ENCODE data around the gene MALRD1. TPM values are rescaled to one million over a fixed set of nuclear protein-coding genes. Genes with fewer than 3 reads are reported as not detected.

Gene MALRD1
- total RNA-seq, 1 donor from 2014 or later = 0.11 TPM

GRCh38 chr10:19579761-19580545 is 531.4 kb downstream of the MALRD1 start:
- no peaks in the 10 kb centered on the region for H3K79me2 ChIP-seq (ENCODE audit: low read depth)
- TF ChIP-seq EZH2 (IDR thresholded peaks at IDR 0.05) (no peak), EZH2phosphoT487 (IDR thresholded peaks at IDR 0.05) (no peak)
- TF ChIP-seq, protein P1, sequence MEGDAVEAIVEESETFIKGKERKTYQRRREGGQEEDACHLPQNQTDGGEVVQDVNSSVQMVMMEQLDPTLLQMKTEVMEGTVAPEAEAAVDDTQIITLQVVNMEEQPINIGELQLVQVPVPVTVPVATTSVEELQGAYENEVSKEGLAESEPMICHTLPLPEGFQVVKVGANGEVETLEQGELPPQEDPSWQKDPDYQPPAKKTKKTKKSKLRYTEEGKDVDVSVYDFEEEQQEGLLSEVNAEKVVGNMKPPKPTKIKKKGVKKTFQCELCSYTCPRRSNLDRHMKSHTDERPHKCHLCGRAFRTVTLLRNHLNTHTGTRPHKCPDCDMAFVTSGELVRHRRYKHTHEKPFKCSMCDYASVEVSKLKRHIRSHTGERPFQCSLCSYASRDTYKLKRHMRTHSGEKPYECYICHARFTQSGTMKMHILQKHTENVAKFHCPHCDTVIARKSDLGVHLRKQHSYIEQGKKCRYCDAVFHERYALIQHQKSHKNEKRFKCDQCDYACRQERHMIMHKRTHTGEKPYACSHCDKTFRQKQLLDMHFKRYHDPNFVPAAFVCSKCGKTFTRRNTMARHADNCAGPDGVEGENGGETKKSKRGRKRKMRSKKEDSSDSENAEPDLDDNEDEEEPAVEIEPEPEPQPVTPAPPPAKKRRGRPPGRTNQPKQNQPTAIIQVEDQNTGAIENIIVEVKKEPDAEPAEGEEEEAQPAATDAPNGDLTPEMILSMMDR (IDR thresholded peaks at IDR 0.05) = no peak
- no peaks in the 10 kb centered on the region for H3K27me3 ChIP-seq
- Mint-ChIP-seq H3K4me3 (no peak overlapping the region), H3K9me3 (no peaks in the 10 kb centered on the region), H3K27ac (no peak overlapping the region), H3K36me3 (no peaks in the 10 kb centered on the region), H3K4me1 (peaks cover 17% of the 10 kb centered on the region), H3K27me3 (ENCODE audit: insufficient read depth, low read depth) (no peaks in the 10 kb centered on the region)
- H3F3A ChIP-seq (ENCODE audit: low read depth) = no peaks in the 10 kb centered on the region
- no peak overlapping the region for H3K27ac ChIP-seq
- no peak overlapping the region for H3K4me3 ChIP-seq
- no peak overlapping the region for H2AFZ ChIP-seq (replicated peaks)
- H4K20me1 ChIP-seq (ENCODE audit: low read depth) = no peaks in the 10 kb centered on the region
- H3K9ac ChIP-seq = no peak overlapping the region
- peaks cover 12% of the 10 kb centered on the region for H3K4me1 ChIP-seq
- H3K9me3 ChIP-seq (ENCODE audit: low read depth) = no peaks in the 10 kb centered on the region
- H3K4me2 ChIP-seq = no peak overlapping the region
- no peaks in the 10 kb centered on the region for H3K36me3 ChIP-seq
- no peak for DNase-seq (ENCODE audit: low spot score)

- Mint-ChIP-seq H3K4me1 (peaks cover 17% of the 10 kb centered on the region), H3K27ac (no peak overlapping the region), H3K4me3 (no peak overlapping the region), H3K9me3 (peaks cover 1% of the 10 kb centered on the region), H3K36me3 (no peaks in the 10 kb centered on the region), H3K27me3 (ENCODE audit: insufficient read depth, low read depth) (no peaks in the 10 kb centered on the region)
- Histone ChIP-seq H3F3A (ENCODE audit: low read depth) (no peaks in the 10 kb centered on the region), H4K20me1 (ENCODE audit: low read depth) (no peaks in the 10 kb centered on the region), H3K9me3 (ENCODE audit: low read depth) (no peaks in the 10 kb centered on the region), H2AFZ (replicated peaks) (no peak overlapping the region), H3K27ac (no peak overlapping the region), H3K36me3 (no peaks in the 10 kb centered on the region), H3K27me3 (no peaks in the 10 kb centered on the region), H3K4me2 (no peak overlapping the region), H3K4me1 (peaks cover 12% of the 10 kb centered on the region), H3K9ac (no peak overlapping the region), H3K4me3 (no peak overlapping the region), H3K79me2 (ENCODE audit: low read depth) (no peaks in the 10 kb centered on the region)
- no peak for DNase-seq (ENCODE audit: low spot score)
- TF ChIP-seq EZH2phosphoT487 (IDR thresholded peaks at IDR 0.05) (no peak), EZH2 (IDR thresholded peaks at IDR 0.05) (no peak)
- TF ChIP-seq, protein P1 (IDR thresholded peaks at IDR 0.05) = no peak
These were observed 532.1 kb downstream of the MALRD1 start for GRCh38 chr10:19580691-19581090.

- H3K27me3 ChIP-seq = no peaks in the 10 kb centered on the region
- H3K4me3 ChIP-seq = no peak overlapping the region
- no peak overlapping the region for H3K4me2 ChIP-seq
- H3K36me3 Mint-ChIP-seq = no peaks in the 10 kb centered on the region
- no peak overlapping the region for H3K9ac ChIP-seq
- H3K4me1 Mint-ChIP-seq = no peaks in the 10 kb centered on the region
- no peak overlapping the region for H2AFZ ChIP-seq (replicated peaks)
- no peaks in the 10 kb centered on the region for H3K4me1 ChIP-seq
- peaks cover 6% of the 10 kb centered on the region for H3K36me3 ChIP-seq
- no peaks in the 10 kb centered on the region for H3F3A ChIP-seq (ENCODE audit: low read depth)
- H3K79me2 ChIP-seq (ENCODE audit: low read depth) = no peaks in the 10 kb centered on the region
- H3K27me3 Mint-ChIP-seq (ENCODE audit: insufficient read depth, low read depth) = peaks cover 4% of the 10 kb centered on the region
- peaks cover 6% of the 10 kb centered on the region for H3K9me3 Mint-ChIP-seq
- H3K27ac ChIP-seq = no peak overlapping the region
- no peak overlapping the region for H3K4me3 Mint-ChIP-seq
- no peak overlapping the region for H3K27ac Mint-ChIP-seq
- no peak for DNase-seq (ENCODE audit: low spot score)
- no peaks in the 10 kb centered on the region for H4K20me1 ChIP-seq (ENCODE audit: low read depth)
- TF ChIP-seq EZH2 (IDR thresholded peaks at IDR 0.05) (no peak), EZH2phosphoT487 (IDR thresholded peaks at IDR 0.05) (no peak)
- TF ChIP-seq, protein P1 (IDR thresholded peaks at IDR 0.05) = no peak
- no peaks in the 10 kb centered on the region for H3K9me3 ChIP-seq (ENCODE audit: low read depth)
These were observed 540.0 kb downstream of the MALRD1 start for GRCh38 chr10:19588608-19589007.

All from neural progenitor cell (in vitro differentiated cells).